Epidermal melanocyte (primary cell): ENCODE data around the gene TMEM86B.

Source experiments
- DNase-seq: peaks from one replicate; pipeline ENCODE4 v3.0.0; 2011; ENCODE audit warnings: low spot score; ENCODE audit not compliant: insufficient read length

TMEM86B gene

GRCh38 chr19:55228403-55229031 lies at the start of gene TMEM86B:
Gene TMEM86B, minus strand, starts transcription at chr19:55228763. Its CDS starts 22 bp downstream, at chr19:55228741.
- no peak for DNase-seq

- no peak for DNase-seq
Measured at GRCh38 chr19:55277494-55277893, 48.9 kb upstream of the TMEM86B start.

- DNase-seq, result no peak
Measured at GRCh38 chr19:55276720-55277430, 48.3 kb upstream of the TMEM86B start.

GRCh38 chr19:55275851-55276719 lies 47.5 kb upstream of the TMEM86B start:
- DNase-seq, result no peak

GRCh38 chr19:55273978-55274707 lies 45.6 kb upstream of the TMEM86B start:
- DNase-seq, result no peak

GRCh38 chr19:55272142-55272541 lies 43.6 kb upstream of the TMEM86B start:
- no peak for DNase-seq

GRCh38 chr19:55270172-55270942 lies 41.8 kb upstream of the TMEM86B start:
- no peak for DNase-seq

GRCh38 chr19:55269299-55269698 lies 40.7 kb upstream of the TMEM86B start:
- DNase-seq, result no peak

- no peak for DNase-seq
Measured at GRCh38 chr19:55266840-55267239, 38.3 kb upstream of the TMEM86B start.

- no peak for DNase-seq
Measured at GRCh38 chr19:55266404-55266803, 37.8 kb upstream of the TMEM86B start.

GRCh38 chr19:55265723-55266386 lies 37.3 kb upstream of the TMEM86B start:
- no peak for DNase-seq

- DNase-seq, result no peak
Measured at GRCh38 chr19:55265173-55265572, 36.6 kb upstream of the TMEM86B start.

GRCh38 chr19:55264531-55264930 lies 36.0 kb upstream of the TMEM86B start:
- no peak for DNase-seq

GRCh38 chr19:55262359-55262758 lies 33.8 kb upstream of the TMEM86B start:
- no peak for DNase-seq

GRCh38 chr19:55261671-55262126 lies 33.1 kb upstream of the TMEM86B start:
- DNase-seq, result no peak

- no peak for DNase-seq
Measured at GRCh38 chr19:55259540-55260210, 31.1 kb upstream of the TMEM86B start.

GRCh38 chr19:55258828-55259539 lies 30.4 kb upstream of the TMEM86B start, which contains the start of gene PPP6R1:
Gene PPP6R1, minus strand, starts transcription at chr19:55259017. Its CDS starts 11,914 bp downstream, at chr19:55247103.
- DNase-seq, result peak; percentile 100

- no peak for DNase-seq
Measured at GRCh38 chr19:55258476-55258827, 29.9 kb upstream of the TMEM86B start.
